Psoas muscle (tissue), 8 donors: Measurements from ENCODE around the gene RELN. TPM values are rescaled to one million over a fixed set of nuclear protein-coding genes. Genes with fewer than 3 reads are reported as not detected.

Experiments used
- ATAC-seq, 4 donors: fragments of 200-7000 bp; cut with Tn5 transposase; one replicate each; pipeline ENCODE4 v1.9.1; 2020; ENCODE audit warnings: moderate library complexity in 3 of 4, mild to moderate bottlenecking in 2 of 4
- DNase-seq, 2 donors: peaks; one replicate each; pipeline ENCODE4 v3.0.0-alpha.2; 2020
- H3K27ac ChIP-seq: fragments of 200-600 bp; one replicate; pipeline ENCODE4 v1.8.0; 2022
- H3K27me3 ChIP-seq, 3 donors: fragments of 200-600 bp in 1 of 3; one replicate each; pipeline versions ENCODE4 v1.6.1 to v1.8.0; 2013 to 2022; ENCODE audit warnings: low read length in 2 of 3, mild to moderate bottlenecking in 2 of 3, moderate library complexity in 1 of 3; ENCODE audit not compliant: insufficient read depth in 3 of 3
- H3K36me3 ChIP-seq, 2 donors: fragments of 200-600 bp in 1 of 2; one replicate each; pipeline versions ENCODE4 v1.6.1 to v1.8.0; 2013 to 2022; ENCODE audit warnings: low read depth in 1 of 2, mild to moderate bottlenecking in 1 of 2, moderate library complexity in 1 of 2; ENCODE audit not compliant: insufficient read depth in 1 of 2
- H3K4me1 ChIP-seq: fragments of 200-600 bp; one replicate; pipeline ENCODE4 v1.8.0; 2022
- H3K4me3 ChIP-seq: fragments of 200-600 bp; one replicate; pipeline ENCODE4 v1.8.0; 2022; ENCODE audit warnings: mild to moderate bottlenecking
- H3K9me3 ChIP-seq: fragments of 200-600 bp; one replicate; pipeline ENCODE4 v1.8.0; 2022
- WGBS, 3 donors: extraction: QIAGEN DNeasy Blood & Tissue Kit; methylation state at CpG; one replicate each; pipeline versions ENCODE4 v1.1.6 to v1.1.7; 2013; 5-methylcytosine and 5-hydroxymethylcytosine counted together
- intact Hi-C, 2 donors: fragments of 100-400 bp; cut with DNase I; formaldehyde crosslinking; loops; one replicate each; pipeline versions ENCODE4 v1.11.0 to v1.14.2; 2022
- polyA plus RNA-seq, 3 donors: library from polyadenylated mRNA; stranded (reverse); fragments of 200-250 nt; gene quantifications; one replicate each; pipeline ENCODE4 v1.2.3, GENCODE V29; 2013
- total RNA-seq, 4 donors: library from RNA; stranded (reverse); fragmentation: NEBNext Ultra II Directional in 2 of 4; extraction: Animal tissue kit (Norgen Biotek cat#: 25700) in 2 of 4; gene quantifications; one replicate each; pipeline versions ENCODE4 v1.2.1 to v1.2.4, GENCODE V29; 2021 to 2023
- TF ChIP-seq, protein P1 (sequence below): fragments of 200-600 bp; IDR thresholded peaks from one replicate; pipeline ENCODE4 v1.8.0; 2022; ENCODE audit warnings: antibody characterized with exemption
- donor health status: healthy with polysubstance abuse.
- donor health status: DM: no; HTN: no; CAD: no; lungs with moderate emphysema.
- donor health status: Bipolar disorder and iron deficiency.
- donor health status: healthy.
- donor health status: DM: yes; HTN: yes; CAD: no.
- donor health status: DM: no; HTN: no; CAD: no.
- donor health status: DM: no; HTN: no; CAD: no.
- donor health status: DM: yes; HTN: yes; CAD: no.

Gene RELN
- total and polyA plus RNA-seq, 7 donors = 0.10 to 0.44 (median 0.32) TPM

DNA sequence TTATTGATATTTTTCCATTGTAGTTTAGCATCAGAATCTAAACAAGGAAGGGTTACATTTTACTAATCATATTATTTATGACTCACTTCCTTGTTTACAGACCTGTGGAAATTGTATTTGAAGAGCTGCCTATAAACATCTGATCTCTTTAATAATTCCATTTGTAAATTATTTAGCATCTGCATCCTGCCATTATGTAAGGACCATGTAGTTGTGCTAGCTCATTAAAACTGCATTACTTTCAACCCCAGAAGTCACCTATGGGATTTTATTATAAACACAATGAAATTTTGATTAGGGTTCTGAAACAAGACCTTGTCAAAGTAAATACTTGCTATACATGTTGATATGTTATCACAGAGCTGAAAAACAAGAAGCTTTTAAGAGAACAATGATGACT is 396.6 kb downstream of the RELN start:
- Histone ChIP-seq H3K27me3 (peaks cover 0 to 6% (median 0%) of the 10 kb centered on the region in 3 donors), H3K4me1 (no peaks in the 10 kb centered on the region), H3K4me3 (no peak overlapping the region), H3K36me3 (no peaks in the 10 kb centered on the region), H3K9me3 (no peaks in the 10 kb centered on the region), H3K27ac (no peak overlapping the region)
- TF ChIP-seq, protein P1, sequence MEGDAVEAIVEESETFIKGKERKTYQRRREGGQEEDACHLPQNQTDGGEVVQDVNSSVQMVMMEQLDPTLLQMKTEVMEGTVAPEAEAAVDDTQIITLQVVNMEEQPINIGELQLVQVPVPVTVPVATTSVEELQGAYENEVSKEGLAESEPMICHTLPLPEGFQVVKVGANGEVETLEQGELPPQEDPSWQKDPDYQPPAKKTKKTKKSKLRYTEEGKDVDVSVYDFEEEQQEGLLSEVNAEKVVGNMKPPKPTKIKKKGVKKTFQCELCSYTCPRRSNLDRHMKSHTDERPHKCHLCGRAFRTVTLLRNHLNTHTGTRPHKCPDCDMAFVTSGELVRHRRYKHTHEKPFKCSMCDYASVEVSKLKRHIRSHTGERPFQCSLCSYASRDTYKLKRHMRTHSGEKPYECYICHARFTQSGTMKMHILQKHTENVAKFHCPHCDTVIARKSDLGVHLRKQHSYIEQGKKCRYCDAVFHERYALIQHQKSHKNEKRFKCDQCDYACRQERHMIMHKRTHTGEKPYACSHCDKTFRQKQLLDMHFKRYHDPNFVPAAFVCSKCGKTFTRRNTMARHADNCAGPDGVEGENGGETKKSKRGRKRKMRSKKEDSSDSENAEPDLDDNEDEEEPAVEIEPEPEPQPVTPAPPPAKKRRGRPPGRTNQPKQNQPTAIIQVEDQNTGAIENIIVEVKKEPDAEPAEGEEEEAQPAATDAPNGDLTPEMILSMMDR = no peak
- DNase-seq (no peak), ATAC-seq (no peak)
- intact Hi-C loops = no loop called here

DNA sequence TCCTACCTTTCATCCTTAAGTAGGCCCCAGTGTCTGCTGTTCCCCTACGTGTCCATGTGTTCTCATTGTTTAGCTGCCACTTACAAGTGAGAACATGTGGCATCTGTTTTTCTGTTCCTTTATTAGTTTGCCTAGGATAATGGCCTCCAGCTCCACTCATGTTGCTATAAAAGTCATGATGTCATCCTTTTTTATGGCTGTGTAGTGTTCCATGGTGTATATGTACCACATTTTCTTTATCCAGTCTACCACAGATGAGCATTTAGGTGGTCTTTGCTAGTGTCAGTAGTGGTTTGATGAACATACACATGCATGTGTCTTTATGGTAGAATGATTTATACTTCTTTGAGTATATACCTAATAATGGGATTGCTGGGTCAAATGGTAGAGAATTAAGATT is 397.3 kb downstream of the RELN start:
- ATAC-seq = no peak
- H3K4me3 ChIP-seq = no peak overlapping the region
- intact Hi-C loops = no loop called here
- no peak overlapping the region for H3K27ac ChIP-seq
- peaks cover 0 to 6% (median 0%) of the 10 kb centered on the region in 3 donors for H3K27me3 ChIP-seq
- H3K9me3 ChIP-seq = no peaks in the 10 kb centered on the region
- TF ChIP-seq, protein P1 = no peak
- no peaks in the 10 kb centered on the region for H3K36me3 ChIP-seq
- no peak for DNase-seq
- H3K4me1 ChIP-seq = no peaks in the 10 kb centered on the region
- WGBS, 3 donors = 81 to 85% (median 83%) methylated on average over 1 of the region's 1 CpG

DNA sequence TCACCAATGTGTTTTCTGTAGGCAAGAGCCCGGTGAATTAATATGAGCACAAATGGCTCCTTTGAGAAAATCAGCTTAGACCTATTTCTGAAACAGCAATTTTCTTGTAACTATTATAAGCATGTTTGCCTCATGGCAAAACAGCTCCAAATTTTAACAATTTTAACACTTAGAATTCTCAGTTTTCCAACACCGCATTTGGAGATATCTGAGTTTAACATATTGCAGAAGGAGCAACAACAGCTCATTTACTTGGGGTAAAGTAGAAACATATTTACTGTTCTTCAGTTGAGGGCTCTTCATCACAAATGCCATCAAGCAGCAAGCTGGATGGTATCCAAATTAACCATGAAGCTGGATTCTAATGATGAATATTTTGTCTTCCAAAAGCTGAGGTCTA is 409.4 kb downstream of the RELN start:
- WGBS, 3 donors = 94% methylated on average over 2 of the region's 2 CpGs
- intact Hi-C loops = no loop called here
- Histone ChIP-seq H3K4me1 (no peaks in the 10 kb centered on the region), H3K27me3 (peaks cover 0 to 6% (median 0%) of the 10 kb centered on the region in 3 donors), H3K4me3 (no peak overlapping the region), H3K9me3 (no peaks in the 10 kb centered on the region), H3K36me3 (no peaks in the 10 kb centered on the region), H3K27ac (no peak overlapping the region)
- no peak for ATAC-seq
- DNase-seq = no peak
- TF ChIP-seq, protein P1 = no peak

DNA sequence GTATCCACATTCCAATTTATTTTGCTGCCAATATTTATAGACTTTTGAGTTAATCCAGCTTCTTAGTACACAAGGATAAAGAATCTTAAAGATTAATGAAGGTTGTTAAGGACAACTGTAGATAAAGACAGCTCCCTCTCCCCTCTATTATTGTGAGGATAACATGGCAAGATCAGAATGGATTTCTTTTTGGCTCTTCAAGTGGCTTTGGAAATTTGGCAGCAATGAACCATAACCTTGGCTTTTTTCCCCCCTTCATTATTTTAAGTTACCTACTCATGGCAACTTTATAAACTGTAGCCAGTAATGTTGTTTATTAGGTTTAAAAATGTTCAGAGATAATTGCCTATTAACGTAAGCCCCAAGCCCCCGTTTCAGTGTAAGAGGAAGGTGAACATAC is 412.4 kb downstream of the RELN start:
- TF ChIP-seq, protein P1 = no peak
- 26 to 50% (median 43%) methylated on average over 2 of the region's 2 CpGs for WGBS, 3 donors
- DNase-seq (no peak), ATAC-seq (no peak)
- H3K27ac ChIP-seq = no peak overlapping the region
- no peaks in the 10 kb centered on the region for H3K36me3 ChIP-seq
- no peak overlapping the region for H3K4me3 ChIP-seq
- H3K27me3 ChIP-seq = peaks cover 0 to 6% (median 0%) of the 10 kb centered on the region in 3 donors
- intact Hi-C loops = loop anchor here in 1 of 2 donors (5.0 kb wide), 1 partner anchor 585 kb away; no protein-coding TSS in a partner anchor
- H3K4me1 ChIP-seq = no peaks in the 10 kb centered on the region
- H3K9me3 ChIP-seq = no peaks in the 10 kb centered on the region

DNA sequence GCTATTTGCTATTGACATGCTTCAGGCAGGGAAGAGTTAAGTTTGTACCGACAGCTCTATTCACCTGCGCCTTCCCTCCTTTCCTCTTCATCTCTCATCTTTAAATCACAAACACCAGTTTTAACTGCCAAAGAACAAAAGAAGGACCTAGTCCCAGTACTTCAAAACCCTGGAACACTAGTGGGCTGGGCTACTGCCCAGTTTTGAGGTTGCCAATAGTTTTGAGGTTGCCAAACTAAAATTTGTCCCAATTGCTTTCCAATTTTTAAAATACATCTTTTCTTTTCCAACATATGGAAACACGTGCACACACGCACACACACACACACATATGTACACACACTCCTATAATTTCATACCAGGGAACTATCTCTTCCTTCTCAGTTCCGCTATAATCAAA is 412.8 kb downstream of the RELN start:
- TF ChIP-seq, protein P1 = no peak
- DNase-seq = no peak
- no peak overlapping the region for H3K4me3 ChIP-seq
- peaks cover 0 to 6% (median 0%) of the 10 kb centered on the region in 3 donors for H3K27me3 ChIP-seq
- intact Hi-C loops = loop anchor here in 1 of 2 donors (5.0 kb wide), 1 partner anchor 586 kb away; no protein-coding TSS in a partner anchor
- no peak overlapping the region for H3K27ac ChIP-seq
- no peaks in the 10 kb centered on the region for H3K4me1 ChIP-seq
- H3K36me3 ChIP-seq = no peaks in the 10 kb centered on the region
- H3K9me3 ChIP-seq = no peaks in the 10 kb centered on the region
- ATAC-seq = no peak
- 39 to 54% (median 51%) methylated on average over 5 of the region's 5 CpGs for WGBS, 3 donors
